GM19468 (cell line): ENCODE results near the gene CD46.

Experiments used
- ATAC-seq: cut with Tn5 transposase; IDR thresholded peaks from one replicate; pipeline ENCODE4 v1.9.1; 2021; ENCODE audit warnings: mild to moderate bottlenecking, moderate library complexity, moderate number of reproducible peaks; ENCODE audit not compliant: unreplicated experiment; ENCODE audit errors: extremely low read depth

CD46 gene

DNA sequence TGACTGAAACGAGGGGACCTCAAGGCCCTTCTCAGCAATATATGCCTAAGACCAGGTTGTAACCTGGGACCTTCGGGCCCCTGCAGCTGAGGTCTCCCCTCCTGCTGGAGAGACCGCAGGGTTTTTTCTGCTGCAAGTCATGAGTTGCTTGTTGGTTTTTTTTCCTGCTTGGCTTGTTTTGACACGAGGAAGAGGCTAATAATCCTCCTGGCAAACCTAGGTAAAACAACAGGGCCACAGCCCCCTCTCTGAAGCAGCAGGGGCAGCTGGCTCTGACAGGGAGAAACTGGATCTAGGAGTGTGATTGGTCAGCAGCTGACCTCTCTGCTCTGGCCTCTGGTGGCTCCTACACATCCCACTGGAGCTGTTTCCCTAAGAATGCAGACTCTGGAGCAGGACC is 90.0 kb downstream of the CD46 start:
- no peak for ATAC-seq

DNA sequence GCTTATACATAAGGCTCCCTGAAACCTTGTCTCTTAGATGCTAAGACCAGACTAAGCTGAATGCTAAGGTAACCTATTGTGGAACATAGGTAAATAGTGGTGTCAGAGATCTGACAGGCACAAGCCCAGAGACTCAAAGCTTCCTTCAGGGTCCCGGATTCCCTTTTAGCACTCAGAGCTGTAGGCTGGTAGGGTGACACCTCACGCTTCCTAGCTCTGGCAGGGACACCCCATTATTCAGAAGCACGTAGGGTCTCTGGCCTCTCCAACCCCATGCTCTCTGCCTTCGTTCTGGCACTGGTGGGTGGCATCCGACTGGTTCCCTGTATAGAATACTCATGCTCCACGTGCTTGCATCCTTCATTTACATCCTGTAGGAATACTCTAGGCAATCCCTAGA is 90.7 kb downstream of the CD46 start:
- ATAC-seq: no peak

DNA sequence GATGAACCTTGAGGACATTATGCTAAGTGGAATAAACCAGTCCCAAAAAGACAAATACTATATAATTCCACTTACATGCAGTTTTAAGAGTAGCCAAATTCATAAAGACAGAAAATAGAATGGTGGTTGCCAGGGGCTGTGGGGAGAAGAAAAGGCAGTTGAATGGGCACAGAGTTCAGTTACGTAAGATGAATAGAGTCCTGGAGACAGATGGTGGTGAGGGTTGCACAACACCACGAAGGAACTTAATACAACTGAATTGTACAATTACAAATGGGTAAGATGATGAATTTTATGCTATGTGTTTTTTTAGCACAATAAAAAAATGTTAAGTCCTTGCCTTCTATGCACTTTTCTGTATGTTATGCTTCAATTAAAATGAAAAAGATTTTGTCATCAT is 92.5 kb downstream of the CD46 start:
- no peak for ATAC-seq
